ENCODE results near the gene NOPCHAP1.

NOPCHAP1 gene

DNA sequence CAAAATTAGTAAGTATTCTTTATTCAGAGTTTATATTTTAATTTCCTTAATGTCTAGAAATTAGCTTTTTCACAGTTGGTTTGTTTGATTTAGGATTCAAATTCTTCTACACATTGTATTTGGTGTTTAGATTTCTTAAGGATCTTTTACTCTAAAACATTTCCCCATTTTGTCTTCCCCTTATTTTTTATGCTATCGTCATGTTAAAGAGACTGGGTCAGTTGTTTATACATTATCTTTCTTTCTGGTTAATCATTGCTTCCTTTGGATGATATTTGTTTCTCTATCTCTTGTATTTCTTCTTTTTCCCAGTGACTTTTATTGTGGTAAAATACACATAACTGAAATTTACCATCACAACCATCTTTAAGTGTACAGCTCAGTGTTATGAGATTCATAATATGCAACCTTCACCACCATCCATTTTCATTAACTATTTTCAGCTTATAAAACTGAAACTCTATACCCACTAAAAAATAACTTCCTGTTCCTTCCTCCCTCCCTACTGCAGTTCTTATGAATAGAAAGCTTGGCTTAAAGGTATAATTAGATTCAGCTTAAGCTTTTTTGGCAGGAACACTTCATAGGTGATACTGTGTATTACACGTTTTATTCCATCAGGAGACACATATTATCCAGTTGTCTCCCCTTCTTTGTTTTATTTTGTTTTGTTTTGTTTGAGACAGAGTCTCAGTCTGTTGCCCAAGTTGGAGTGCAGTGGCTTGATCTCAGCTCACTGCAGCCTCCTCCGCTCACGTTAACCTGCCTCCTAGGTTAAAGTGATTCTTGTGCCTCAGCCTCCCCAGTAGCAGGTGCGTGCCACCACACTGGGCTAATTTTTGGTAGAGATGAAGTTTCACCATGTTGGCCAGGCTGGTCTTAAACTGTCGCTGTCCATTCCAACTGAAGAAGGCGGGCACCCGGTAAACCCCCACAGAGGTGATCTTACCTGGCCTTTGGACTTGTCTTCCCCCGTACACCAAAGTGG, 45.0 kb downstream of the NOPCHAP1 start:
- no peaks in the 10 kb centered on the region for H3K79me2 ChIP-seq
- no peaks in the 10 kb centered on the region for H3K4me1 ChIP-seq
- TF ChIP-seq, protein P1, sequence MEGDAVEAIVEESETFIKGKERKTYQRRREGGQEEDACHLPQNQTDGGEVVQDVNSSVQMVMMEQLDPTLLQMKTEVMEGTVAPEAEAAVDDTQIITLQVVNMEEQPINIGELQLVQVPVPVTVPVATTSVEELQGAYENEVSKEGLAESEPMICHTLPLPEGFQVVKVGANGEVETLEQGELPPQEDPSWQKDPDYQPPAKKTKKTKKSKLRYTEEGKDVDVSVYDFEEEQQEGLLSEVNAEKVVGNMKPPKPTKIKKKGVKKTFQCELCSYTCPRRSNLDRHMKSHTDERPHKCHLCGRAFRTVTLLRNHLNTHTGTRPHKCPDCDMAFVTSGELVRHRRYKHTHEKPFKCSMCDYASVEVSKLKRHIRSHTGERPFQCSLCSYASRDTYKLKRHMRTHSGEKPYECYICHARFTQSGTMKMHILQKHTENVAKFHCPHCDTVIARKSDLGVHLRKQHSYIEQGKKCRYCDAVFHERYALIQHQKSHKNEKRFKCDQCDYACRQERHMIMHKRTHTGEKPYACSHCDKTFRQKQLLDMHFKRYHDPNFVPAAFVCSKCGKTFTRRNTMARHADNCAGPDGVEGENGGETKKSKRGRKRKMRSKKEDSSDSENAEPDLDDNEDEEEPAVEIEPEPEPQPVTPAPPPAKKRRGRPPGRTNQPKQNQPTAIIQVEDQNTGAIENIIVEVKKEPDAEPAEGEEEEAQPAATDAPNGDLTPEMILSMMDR (IDR thresholded peaks at IDR 0.05): no peak
- H3K9ac ChIP-seq: no peak overlapping the region
- H3K36me3 ChIP-seq (ENCODE audit: control insufficient read depth, insufficient read depth, low read length): no peaks in the 10 kb centered on the region
- no peak overlapping the region for H3K4me2 ChIP-seq (ENCODE audit: low read length)
- H3K4me3 ChIP-seq (ENCODE audit: low read depth, low read length): no peak overlapping the region
- no peak overlapping the region for H3K27ac ChIP-seq
- H3K9me3 ChIP-seq (ENCODE audit: control insufficient read depth, low read length): no peaks in the 10 kb centered on the region
- no peak overlapping the region for H2AFZ ChIP-seq
- H3K27me3 ChIP-seq (ENCODE audit: control insufficient read depth, insufficient read depth, low read length): no peaks in the 10 kb centered on the region

DNA sequence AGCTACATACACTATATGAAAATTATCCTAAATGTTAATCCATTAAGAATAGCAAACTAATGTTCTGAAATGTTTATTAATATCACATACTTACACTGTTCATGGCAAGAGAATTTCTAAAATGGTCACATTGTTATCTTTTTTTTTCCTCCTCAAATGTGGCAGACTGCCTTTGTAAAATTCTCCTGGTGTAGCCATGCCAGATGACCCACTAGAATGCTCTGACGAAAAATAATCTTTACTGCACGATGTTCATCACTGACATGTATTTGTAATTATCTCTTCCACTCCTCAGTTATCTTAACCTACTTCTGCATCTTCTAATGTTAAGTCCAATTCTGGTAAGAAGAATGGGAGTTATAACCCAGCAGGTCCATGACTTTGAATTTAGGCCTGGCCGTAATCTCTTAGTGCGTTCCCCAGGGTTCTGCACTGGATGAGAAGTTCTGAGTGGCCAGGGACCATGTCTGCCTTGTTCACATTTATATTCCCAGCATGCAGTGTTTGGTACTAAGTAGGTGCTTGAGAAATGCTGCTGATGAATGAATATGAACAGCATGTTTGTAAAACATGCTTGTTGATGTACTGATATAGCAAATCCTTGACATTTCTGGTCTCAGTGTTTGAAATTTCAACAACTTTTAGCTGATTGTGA, 46.7 kb downstream of the NOPCHAP1 start:
- no peak overlapping the region for H3K4me3 ChIP-seq (ENCODE audit: low read depth, low read length)
- H3K9me3 ChIP-seq (ENCODE audit: control insufficient read depth, low read length): no peaks in the 10 kb centered on the region
- TF ChIP-seq, protein P1 (IDR thresholded peaks at IDR 0.05): no peak
- no peak overlapping the region for H3K27ac ChIP-seq
- no peak overlapping the region for H3K4me2 ChIP-seq (ENCODE audit: low read length)
- H3K36me3 ChIP-seq (ENCODE audit: control insufficient read depth, insufficient read depth, low read length): no peaks in the 10 kb centered on the region
- no peak overlapping the region for H3K9ac ChIP-seq
- H3K27me3 ChIP-seq (ENCODE audit: control insufficient read depth, insufficient read depth, low read length): no peaks in the 10 kb centered on the region
- H2AFZ ChIP-seq: no peak overlapping the region
- no peaks in the 10 kb centered on the region for H3K4me1 ChIP-seq
- no peaks in the 10 kb centered on the region for H3K79me2 ChIP-seq

DNA sequence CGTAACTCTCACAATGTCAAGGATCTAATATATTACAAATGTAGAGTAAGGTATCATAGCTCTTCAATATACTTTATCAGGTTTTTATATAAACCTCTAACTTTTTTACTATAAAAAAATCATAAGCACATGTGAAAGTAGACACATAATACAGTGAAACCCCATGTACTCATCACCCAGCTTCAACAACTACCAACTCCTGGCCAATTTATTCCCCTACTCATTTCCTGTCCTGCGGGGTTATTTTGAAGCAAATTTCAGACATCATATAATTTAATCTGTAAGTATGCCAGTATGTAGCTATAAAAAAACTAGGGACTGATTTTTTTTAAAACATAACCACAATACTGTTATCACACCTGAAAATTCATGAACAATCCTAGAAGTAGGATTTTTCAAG, 47.7 kb downstream of the NOPCHAP1 start:
- H3K9me3 ChIP-seq (ENCODE audit: control insufficient read depth, low read length): no peaks in the 10 kb centered on the region
- no peak overlapping the region for H3K9ac ChIP-seq
- H3K27ac ChIP-seq: no peak overlapping the region
- no peak overlapping the region for H3K4me2 ChIP-seq (ENCODE audit: low read length)
- H3K27me3 ChIP-seq (ENCODE audit: control insufficient read depth, insufficient read depth, low read length): no peaks in the 10 kb centered on the region
- H2AFZ ChIP-seq: no peak overlapping the region
- H3K79me2 ChIP-seq: no peaks in the 10 kb centered on the region
- no peak overlapping the region for H3K4me3 ChIP-seq (ENCODE audit: low read depth, low read length)
- H3K4me1 ChIP-seq: no peaks in the 10 kb centered on the region
- TF ChIP-seq, protein P1 (IDR thresholded peaks at IDR 0.05): no peak
- H3K36me3 ChIP-seq (ENCODE audit: control insufficient read depth, insufficient read depth, low read length): no peaks in the 10 kb centered on the region
